Mucosa of stomach (tissue), 1 donor: ENCODE measurements around the gene ASB2.
A peak's percentile ranks its signal among the peaks of the same experiment; 100 is the strongest.

Experiments used
- H3K27me3 ChIP-seq: one replicate; pipeline ENCODE4 v1.7.0; 2013; ENCODE audit warnings: mild to moderate bottlenecking, low read length; ENCODE audit not compliant: control insufficient read depth, insufficient read depth
- H3K36me3 ChIP-seq: one replicate; pipeline ENCODE4 v1.7.0; 2013; ENCODE audit warnings: low read length; ENCODE audit not compliant: control insufficient read depth, insufficient read depth
- H3K4me1 ChIP-seq: one replicate; pipeline ENCODE4 v1.7.0; 2013; ENCODE audit warnings: mild to moderate bottlenecking, low read length; ENCODE audit not compliant: control insufficient read depth, insufficient read depth
- H3K4me3 ChIP-seq: one replicate; pipeline ENCODE4 v1.7.0; 2013; ENCODE audit warnings: low read length
- H3K9ac ChIP-seq: one replicate; pipeline ENCODE4 v1.7.0; 2013; ENCODE audit warnings: mild to moderate bottlenecking, low read length, moderate library complexity
- H3K9me3 ChIP-seq: one replicate; pipeline ENCODE4 v1.7.0; 2013; ENCODE audit warnings: mild to moderate bottlenecking, low read length, moderate library complexity; ENCODE audit not compliant: control insufficient read depth
- donor health status: Pancreatic carcinoma.

Gene ASB2

DNA sequence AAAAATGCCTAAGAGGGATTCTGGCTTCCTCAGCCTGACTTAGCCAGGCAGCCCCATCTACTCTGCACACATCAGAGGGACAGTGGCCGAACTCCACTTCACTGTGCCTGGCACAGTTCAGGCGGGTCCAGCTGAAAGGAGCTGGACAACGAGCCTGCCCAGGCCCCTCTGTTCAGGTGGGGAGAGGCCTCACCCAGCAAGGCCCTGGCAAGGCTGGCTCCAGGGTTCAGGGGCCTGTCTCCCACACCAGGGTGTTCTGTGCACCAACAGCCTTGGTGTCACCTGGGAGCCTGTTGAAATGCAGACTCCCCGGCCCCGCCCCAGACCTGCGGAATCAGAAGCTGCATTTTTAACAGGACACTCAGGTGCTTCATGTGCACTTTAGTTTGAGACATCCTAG is 39.4 kb downstream of the ASB2 start:
- Histone ChIP-seq H3K9me3 (no peaks in the 10 kb centered on the region), H3K27me3 (peaks cover 15% of the 10 kb centered on the region), H3K9ac (no peak overlapping the region), H3K36me3 (no peaks in the 10 kb centered on the region), H3K4me3 (no peak overlapping the region), H3K4me1 (peaks cover 26% of the 10 kb centered on the region)

DNA sequence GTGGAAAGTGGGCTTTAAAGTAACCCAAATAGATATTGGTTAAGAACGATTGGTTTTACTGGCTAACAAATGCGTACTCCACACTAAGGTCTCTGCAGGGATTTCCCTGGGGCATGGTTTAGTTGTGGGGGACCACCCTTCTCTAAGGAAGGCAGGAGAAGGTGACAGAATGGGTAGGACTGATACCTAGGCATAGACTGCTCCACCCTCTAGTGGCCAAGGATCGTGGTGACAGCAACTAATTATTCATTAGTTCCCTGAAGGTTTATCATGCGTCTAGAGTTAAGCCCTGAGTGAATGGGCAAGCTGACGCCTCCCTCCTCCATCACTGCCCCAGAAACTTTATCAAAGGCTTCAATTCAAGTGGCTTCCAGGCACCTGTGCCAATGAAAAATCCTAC is 40.1 kb downstream of the ASB2 start:
- Histone ChIP-seq H3K27me3 (peaks cover 15% of the 10 kb centered on the region), H3K4me3 (no peak overlapping the region), H3K36me3 (no peaks in the 10 kb centered on the region), H3K9ac (no peak overlapping the region), H3K9me3 (no peaks in the 10 kb centered on the region), H3K4me1 (peaks cover 26% of the 10 kb centered on the region)

DNA sequence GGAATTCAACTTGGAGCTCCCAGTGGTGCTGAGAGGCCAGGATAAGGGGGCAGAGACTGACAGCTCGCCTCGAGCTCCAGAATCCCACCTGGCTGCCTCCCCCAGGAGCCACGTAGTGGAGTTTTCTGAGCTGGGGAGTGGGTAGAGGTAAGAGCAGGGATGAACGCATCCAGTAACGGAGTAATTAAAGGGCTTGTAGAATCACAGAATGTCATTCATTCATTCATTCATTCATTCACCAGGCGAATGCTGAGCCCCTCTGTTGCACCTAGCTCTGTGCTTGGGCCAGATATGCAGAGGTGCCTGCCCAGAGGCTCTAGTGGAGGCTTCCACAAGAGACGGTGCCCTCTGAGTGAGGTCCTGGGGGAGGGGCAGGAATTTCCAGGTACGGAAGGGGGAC is 41.2 kb downstream of the ASB2 start:
- Histone ChIP-seq H3K36me3 (no peaks in the 10 kb centered on the region), H3K4me1 (peaks cover 26% of the 10 kb centered on the region), H3K4me3 (no peak overlapping the region), H3K9ac (no peak overlapping the region), H3K27me3 (peaks cover 15% of the 10 kb centered on the region), H3K9me3 (no peaks in the 10 kb centered on the region)

DNA sequence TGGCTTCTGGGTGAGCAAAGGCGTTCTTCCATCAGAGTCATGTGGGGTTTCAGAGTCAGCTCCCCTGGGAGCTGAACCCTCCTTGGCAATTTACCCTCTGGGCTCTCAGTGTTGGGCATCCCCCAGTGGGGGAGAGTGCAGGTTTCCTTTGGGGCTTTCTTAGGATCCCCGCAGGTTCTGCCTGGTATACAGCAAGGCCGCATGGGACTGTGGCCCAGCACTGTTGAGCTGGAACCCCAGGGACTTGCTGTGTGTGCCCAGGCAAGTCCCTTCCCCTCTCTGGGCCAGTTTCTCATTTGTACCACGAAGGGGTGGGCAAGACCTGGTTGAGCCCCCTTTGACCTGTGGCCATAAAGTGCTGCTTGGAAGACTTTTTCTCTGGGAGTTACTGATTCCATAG is 43.7 kb downstream of the ASB2 start:
- no peaks in the 10 kb centered on the region for H3K36me3 ChIP-seq
- H3K9ac ChIP-seq, result no peak overlapping the region
- H3K27me3 ChIP-seq, result peaks cover 6% of the 10 kb centered on the region
- no peaks in the 10 kb centered on the region for H3K9me3 ChIP-seq
- H3K4me1 ChIP-seq, result peaks cover 38% of the 10 kb centered on the region
- no peak overlapping the region for H3K4me3 ChIP-seq

DNA sequence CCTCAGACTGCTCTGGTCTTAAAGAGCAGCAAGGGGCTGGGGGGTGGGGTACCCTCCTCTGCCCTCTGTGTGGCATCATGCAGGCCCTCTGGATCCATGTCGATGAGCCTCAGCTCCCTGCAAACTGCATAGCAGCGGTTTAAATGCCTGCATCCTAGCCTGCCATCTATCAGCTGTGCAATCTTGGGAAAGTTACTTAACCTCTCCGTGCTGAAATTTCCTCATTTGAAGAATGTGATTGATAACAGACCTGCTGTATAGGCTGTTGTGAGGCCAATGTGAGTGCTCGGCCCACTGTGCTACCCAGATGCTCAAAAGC is 45.4 kb downstream of the ASB2 start:
- Histone ChIP-seq H3K27me3 (no peaks in the 10 kb centered on the region), H3K4me1 (peaks cover 26% of the 10 kb centered on the region), H3K36me3 (no peaks in the 10 kb centered on the region), H3K9me3 (no peaks in the 10 kb centered on the region), H3K4me3 (no peak overlapping the region), H3K9ac (no peak overlapping the region)

DNA sequence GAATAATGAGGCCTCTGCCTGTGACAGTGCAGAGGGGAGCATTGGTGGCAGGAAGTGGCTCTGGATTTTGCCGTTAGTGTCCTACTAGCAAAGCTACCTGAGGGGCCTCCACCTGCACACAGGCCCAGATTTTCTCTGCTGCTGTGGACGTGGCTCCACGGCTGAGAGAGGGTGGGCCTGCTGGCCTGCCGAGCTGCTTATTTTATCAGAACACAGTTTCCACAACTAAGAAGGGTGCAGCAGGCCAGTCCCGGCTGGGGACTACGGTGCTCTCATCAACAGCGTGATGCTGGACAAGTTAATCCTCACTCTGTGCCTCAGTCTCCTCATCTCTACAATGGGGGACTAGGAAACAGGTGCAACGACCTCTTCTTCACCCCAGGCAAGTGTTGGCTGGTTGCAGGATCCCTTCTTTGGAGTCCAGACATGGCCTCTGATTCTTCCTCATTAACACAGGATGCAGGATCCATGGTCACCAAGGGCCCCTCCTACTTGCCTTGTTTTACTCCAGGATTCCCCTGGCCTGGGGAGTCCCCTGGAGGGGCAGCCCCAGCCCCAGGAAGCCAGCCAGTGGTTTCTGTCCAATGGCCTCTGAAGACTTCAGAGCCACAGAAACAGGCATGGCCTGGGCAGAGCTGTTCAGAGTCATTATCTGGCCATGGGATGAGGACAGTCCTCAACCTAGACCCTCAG is 45.9 kb downstream of the ASB2 start:
- no peak overlapping the region for H3K9ac ChIP-seq
- H3K4me1 ChIP-seq, result peaks cover 22% of the 10 kb centered on the region
- no peaks in the 10 kb centered on the region for H3K36me3 ChIP-seq

DNA sequence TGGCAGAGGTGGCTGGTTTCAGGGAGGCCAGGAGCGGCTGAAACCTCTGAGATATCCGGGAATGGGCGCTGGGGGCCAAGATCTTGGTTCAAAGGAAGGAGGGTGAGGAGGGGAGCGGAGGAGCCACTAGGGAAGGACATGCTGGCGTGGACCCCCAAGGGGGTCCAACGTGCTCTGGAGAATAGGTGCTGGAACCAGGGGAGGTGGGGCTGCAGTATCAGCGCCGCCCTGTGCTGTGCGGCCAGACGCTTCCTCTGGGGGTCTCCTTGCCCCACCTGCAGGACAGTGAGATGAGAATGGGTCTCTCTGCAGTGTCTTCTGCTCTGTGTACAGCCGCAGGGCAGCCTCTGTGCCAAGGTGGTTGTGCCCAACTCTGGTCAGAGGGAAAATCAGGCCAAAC is 46.7 kb downstream of the ASB2 start:
- H3K9ac ChIP-seq, result peak overlapping the region; percentile 23
- H3K36me3 ChIP-seq, result no peaks in the 10 kb centered on the region
- H3K9me3 ChIP-seq, result no peaks in the 10 kb centered on the region
- no peak overlapping the region for H3K4me3 ChIP-seq
- peaks cover 22% of the 10 kb centered on the region for H3K4me1 ChIP-seq
- H3K27me3 ChIP-seq, result no peaks in the 10 kb centered on the region

More for the DNA sequence above, 45.9 kb downstream of the ASB2 start:
- Histone ChIP-seq H3K4me3 (no peak overlapping the region), H3K9me3 (no peaks in the 10 kb centered on the region), H3K27me3 (no peaks in the 10 kb centered on the region)

DNA sequence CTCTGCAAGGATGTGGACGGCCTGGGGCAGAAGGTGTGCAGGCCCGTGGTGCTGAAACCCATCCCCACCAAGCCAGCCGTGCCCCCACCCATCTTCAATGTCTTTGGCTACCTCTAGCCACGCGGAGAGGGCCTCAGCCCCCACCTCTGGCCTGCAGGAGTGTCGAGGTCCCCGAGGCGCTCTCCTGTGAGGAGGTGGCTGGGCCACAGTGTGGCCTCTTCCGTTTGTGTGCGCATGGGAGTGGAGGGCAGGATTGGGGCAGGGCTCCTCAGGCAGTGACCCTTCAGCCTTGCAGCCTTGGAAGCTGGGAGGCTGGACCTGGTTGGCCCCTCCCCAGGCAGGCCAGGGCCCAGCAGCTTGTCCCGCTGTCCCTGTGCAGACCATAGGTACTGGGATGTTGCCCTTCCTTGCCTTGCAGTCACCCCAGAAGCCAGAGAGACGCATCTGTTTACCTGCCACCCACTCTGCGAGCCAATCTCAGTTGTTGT is 47.3 kb downstream of the ASB2 start:
- Histone ChIP-seq H3K27me3 (no peaks in the 10 kb centered on the region), H3K9me3 (no peaks in the 10 kb centered on the region), H3K4me1 (peaks cover 22% of the 10 kb centered on the region), H3K36me3 (no peaks in the 10 kb centered on the region), H3K9ac (no peak overlapping the region), H3K4me3 (no peak overlapping the region)

DNA sequence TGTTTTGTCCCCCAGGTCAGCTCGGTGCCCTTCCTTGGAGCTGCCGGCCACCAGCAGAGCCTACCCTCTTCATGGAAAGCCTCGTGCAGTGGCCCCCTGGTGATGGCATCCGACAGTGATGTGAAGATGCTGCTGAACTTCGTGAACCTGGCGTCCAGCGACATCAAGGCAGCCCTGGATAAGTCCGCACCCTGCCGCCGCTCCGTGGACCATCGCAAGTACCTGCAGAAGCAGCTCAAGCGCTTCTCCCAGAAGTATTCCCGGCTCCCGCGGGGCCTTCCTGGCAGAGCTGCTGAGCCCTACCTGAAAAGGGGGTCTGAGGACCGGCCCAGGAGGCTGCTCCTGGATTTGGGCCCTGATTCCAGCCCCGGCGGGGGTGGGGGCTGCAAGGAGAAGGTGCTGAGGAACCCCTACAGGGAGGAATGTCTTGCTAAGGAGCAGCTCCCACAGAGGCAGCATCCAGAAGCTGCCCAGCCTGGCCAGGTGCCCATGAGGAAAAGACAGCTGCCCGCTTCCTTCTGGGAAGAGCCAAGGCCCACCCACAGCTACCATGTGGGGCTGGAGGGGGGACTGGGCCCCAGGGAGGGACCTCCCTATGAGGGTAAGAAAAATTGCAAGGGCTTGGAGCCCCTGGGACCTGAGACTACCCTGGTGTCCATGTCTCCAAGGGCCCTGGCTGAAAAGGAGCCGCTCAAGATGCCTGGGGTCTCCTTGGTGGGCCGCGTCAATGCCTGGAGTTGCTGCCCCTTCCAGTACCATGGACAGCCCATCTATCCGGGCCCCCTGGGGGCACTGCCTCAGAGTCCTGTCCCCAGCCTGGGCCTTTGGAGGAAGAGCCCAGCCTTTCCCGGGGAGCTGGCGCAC is 48.0 kb downstream of the ASB2 start:
- Histone ChIP-seq H3K36me3 (no peaks in the 10 kb centered on the region), H3K9ac (no peak overlapping the region), H3K9me3 (no peaks in the 10 kb centered on the region), H3K4me3 (no peak overlapping the region), H3K4me1 (peaks cover 22% of the 10 kb centered on the region), H3K27me3 (no peaks in the 10 kb centered on the region)

DNA sequence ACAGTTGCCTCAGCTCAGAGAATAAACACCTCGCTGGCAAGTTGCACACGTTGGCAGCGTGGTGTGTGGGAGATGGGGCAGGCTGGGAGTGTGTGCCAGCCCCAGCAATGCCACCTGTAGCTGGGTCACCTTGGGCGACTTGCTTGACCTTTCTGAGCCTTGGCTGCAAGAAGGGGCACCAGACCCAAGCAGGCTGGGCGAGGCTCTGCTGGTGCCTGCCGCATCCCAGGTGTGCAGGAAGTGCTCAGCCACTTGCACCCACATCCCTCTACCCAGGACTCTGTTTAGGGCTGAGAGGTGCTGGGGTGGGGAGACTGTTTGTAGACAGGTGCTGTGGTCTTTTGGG is 48.6 kb downstream of the ASB2 start:
- Histone ChIP-seq H3K36me3 (no peaks in the 10 kb centered on the region), H3K9ac (no peak overlapping the region), H3K27me3 (no peaks in the 10 kb centered on the region), H3K9me3 (no peaks in the 10 kb centered on the region), H3K4me1 (peaks cover 22% of the 10 kb centered on the region), H3K4me3 (no peak overlapping the region)

DNA sequence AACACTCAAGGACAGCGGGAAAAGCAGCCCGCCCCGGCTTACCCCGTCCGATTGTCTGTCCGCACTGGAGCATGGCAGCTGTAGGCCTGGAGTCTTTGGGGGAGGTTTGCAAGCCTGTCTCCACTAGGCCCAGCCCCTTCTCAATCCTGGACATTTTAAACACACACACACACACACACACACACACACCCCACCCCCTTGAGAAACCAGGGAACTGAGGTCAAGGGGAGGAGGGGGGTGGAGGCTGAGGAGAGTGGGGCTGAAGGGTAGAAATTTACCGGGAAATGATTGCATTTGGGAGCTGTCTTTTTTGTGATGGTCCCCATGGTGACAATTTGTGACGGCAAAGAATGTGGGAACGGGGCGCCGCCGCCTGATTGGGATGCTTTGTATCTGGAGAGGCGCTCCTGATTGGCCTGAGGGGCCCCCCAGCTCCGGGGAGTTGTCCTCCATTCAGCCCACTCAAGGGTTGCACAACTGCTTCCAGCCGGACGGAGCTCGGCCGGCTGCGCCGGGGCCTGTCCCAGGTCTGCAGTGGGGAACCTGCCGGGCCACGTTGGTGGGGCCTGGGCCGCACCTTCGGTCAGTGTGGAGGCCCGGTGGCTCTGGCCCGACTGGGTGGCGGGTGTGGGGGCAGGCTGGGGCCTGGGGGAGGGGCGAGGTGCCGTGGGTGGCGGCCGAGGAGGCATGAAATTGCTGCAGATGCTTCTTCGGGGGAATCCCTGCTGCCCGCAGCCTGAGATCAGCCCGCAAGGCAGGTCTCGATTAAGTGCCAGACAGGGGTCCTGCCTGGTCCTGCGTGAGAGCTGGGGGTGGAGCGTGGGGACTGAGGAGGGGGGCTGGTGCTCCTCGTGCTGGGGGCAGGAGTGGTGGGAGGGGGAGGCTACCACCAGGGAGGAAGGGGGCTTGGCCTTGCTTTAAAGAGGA is 49.2 kb downstream of the ASB2 start, which contains the start of gene FAM181A:
Gene FAM181A, plus strand, starts transcription at position 472 of the 927 bp plus-strand sequence. CDS start 942 bp downstream, outside the sequence.
- no peaks in the 10 kb centered on the region for H3K27me3 ChIP-seq
- peaks cover 22% of the 10 kb centered on the region for H3K4me1 ChIP-seq
- H3K9me3 ChIP-seq, result no peaks in the 10 kb centered on the region
- no peaks in the 10 kb centered on the region for H3K36me3 ChIP-seq
- H3K9ac ChIP-seq, result no peak within 1 kb of the TSS
- H3K4me3 ChIP-seq, result no peak within 1 kb of the TSS
